Liver (tissue), 9 donors: ENCODE measurements around the gene TTC23L. TPM values are rescaled to one million over a fixed set of nuclear protein-coding genes. Genes with fewer than 3 reads are reported as not detected.

ENCODE experiments used
- DNase-seq: peaks from one replicate; pipeline ENCODE4 v3.0.0-alpha.2; 2017; ENCODE audit warnings: low spot score
- H3K27ac ChIP-seq, 2 donors: one replicate each; pipeline ENCODE4 v1.7.0; 2013; ENCODE audit warnings: inconsistent platforms in 2 of 2, low read length in 2 of 2, control low read depth in 1 of 2, low read depth in 1 of 2, mild to moderate bottlenecking in 1 of 2
- H3K27me3 ChIP-seq, 4 donors: one replicate each; pipeline versions ENCODE4 v1.6.1 to v1.7.0; 2013; ENCODE audit warnings: low read length in 3 of 4, inconsistent platforms in 1 of 4, mild to moderate bottlenecking in 1 of 4, moderate library complexity in 1 of 4; ENCODE audit not compliant: control insufficient read depth in 4 of 4, insufficient read depth in 4 of 4
- H3K36me3 ChIP-seq, 4 donors: one replicate each; pipeline versions ENCODE4 v1.6.1 to v1.7.0; 2013; ENCODE audit warnings: low read length in 3 of 4, mild to moderate bottlenecking in 3 of 4, low read depth in 1 of 4, moderate library complexity in 1 of 4; ENCODE audit not compliant: control insufficient read depth in 4 of 4, insufficient read depth in 3 of 4
- H3K4me1 ChIP-seq, 4 donors: one replicate each; pipeline versions ENCODE4 v1.6.1 to v1.7.0; 2013; ENCODE audit warnings: low read length in 3 of 4, mild to moderate bottlenecking in 3 of 4, moderate library complexity in 1 of 4; ENCODE audit not compliant: control insufficient read depth in 4 of 4, insufficient read depth in 4 of 4
- H3K4me3 ChIP-seq, 3 donors: one replicate each; pipeline versions ENCODE4 v1.6.1 to v1.7.0; 2013; ENCODE audit warnings: low read length in 3 of 3, control low read depth in 1 of 3, low read depth in 1 of 3, mild to moderate bottlenecking in 1 of 3
- H3K9ac ChIP-seq, 2 donors: one replicate each; pipeline ENCODE4 v1.7.0; 2013; ENCODE audit warnings: low read length in 2 of 2, mild to moderate bottlenecking in 2 of 2, moderate library complexity in 2 of 2, control low read depth in 1 of 2, low read depth in 1 of 2
- H3K9me3 ChIP-seq, 4 donors: one replicate each; pipeline versions ENCODE4 v1.6.1 to v1.7.0; 2013; ENCODE audit warnings: low read length in 3 of 4; ENCODE audit not compliant: control insufficient read depth in 4 of 4
- ATF3 ChIP-seq: IDR thresholded peaks from 2 replicates; pipeline ENCODE4 v1.6.1; 2016; ENCODE audit warnings: antibody characterized with exemption
- CTCF ChIP-seq: fragments of 150-350 bp; IDR thresholded peaks from 2 replicates; pipeline ENCODE4 v1.5.1; 2017; ENCODE audit warnings: improper control_type of control experiment, low read depth, low read length; ENCODE audit not compliant: missing input control
- EGR1 ChIP-seq, 2 donors: IDR thresholded peaks; 2 replicates each; pipeline ENCODE4 v1.6.1; 2016 to 2018; ENCODE audit warnings: antibody characterized with exemption in 2 of 2, low read depth in 2 of 2
- FOXA1 ChIP-seq: IDR thresholded peaks from 2 replicates; pipeline ENCODE4 v1.6.1; 2016; ENCODE audit warnings: antibody characterized with exemption
- FOXA2 ChIP-seq: IDR thresholded peaks from 2 replicates; pipeline ENCODE4 v1.6.1; 2016; ENCODE audit warnings: antibody characterized with exemption
- GABPA ChIP-seq, 2 donors: IDR thresholded peaks in 1 of 2; conservative IDR thresholded peaks in 1 of 2; 2 replicates each; pipeline ENCODE4 v1.6.1; 2016; ENCODE audit warnings: antibody characterized with exemption in 2 of 2, mild to moderate bottlenecking in 1 of 2, moderate library complexity in 1 of 2
- HNF4A ChIP-seq, 2 donors: conservative IDR thresholded peaks; 2 replicates each; pipeline ENCODE4 v1.6.1; 2016; ENCODE audit warnings: antibody characterized with exemption in 2 of 2, mild to moderate bottlenecking in 2 of 2
- HNF4G ChIP-seq: IDR thresholded peaks from 2 replicates; pipeline ENCODE4 v1.6.1; 2016; ENCODE audit warnings: antibody characterized with exemption
- JUND ChIP-seq, 2 donors: IDR thresholded peaks; 2 replicates each; pipeline ENCODE4 v1.6.1; 2016; ENCODE audit warnings: antibody characterized with exemption in 2 of 2
- MAX ChIP-seq: IDR thresholded peaks from 2 replicates; pipeline ENCODE4 v1.6.1; 2016; ENCODE audit warnings: antibody characterized with exemption
- NR2F2 ChIP-seq: IDR thresholded peaks from 2 replicates; pipeline ENCODE4 v1.6.1; 2016; ENCODE audit warnings: antibody characterized with exemption
- RAD21 ChIP-seq, 2 donors: IDR thresholded peaks; 2 replicates each; pipeline ENCODE4 v1.6.1; 2016; ENCODE audit warnings: antibody characterized with exemption in 2 of 2, mild to moderate bottlenecking in 2 of 2
- REST ChIP-seq: IDR thresholded peaks from 2 replicates; pipeline ENCODE4 v1.6.1; 2016; ENCODE audit warnings: antibody characterized with exemption, mild to moderate bottlenecking
- RXRA ChIP-seq, 2 donors: IDR thresholded peaks; 2 replicates each; pipeline ENCODE4 v1.6.1; 2017 to 2018; ENCODE audit warnings: antibody characterized with exemption in 2 of 2, mild to moderate bottlenecking in 1 of 2
- SP1 ChIP-seq: IDR thresholded peaks from 2 replicates; pipeline ENCODE4 v1.6.1; 2018; ENCODE audit warnings: antibody characterized with exemption, mild to moderate bottlenecking
- TAF1 ChIP-seq: conservative IDR thresholded peaks from 2 replicates; pipeline ENCODE4 v1.6.1; 2016; ENCODE audit warnings: antibody characterized with exemption, mild to moderate bottlenecking
- YY1 ChIP-seq: IDR thresholded peaks from 2 replicates; pipeline ENCODE4 v1.6.1; 2016; ENCODE audit warnings: antibody characterized with exemption, mild to moderate bottlenecking
- ZBTB33 ChIP-seq: IDR thresholded peaks from 2 replicates; pipeline ENCODE4 v1.6.1; 2016; ENCODE audit warnings: antibody characterized with exemption
- WGBS: extraction: QIAGEN DNeasy Blood & Tissue Kit; methylation state at CpG from one replicate; pipeline ENCODE4 v1.1.7; 2013; 5-methylcytosine and 5-hydroxymethylcytosine counted together
- polyA plus RNA-seq, 2 donors: library from polyadenylated mRNA; stranded (reverse) in 1 of 2; unstranded in 1 of 2; fragments of 200-250 nt in 1 of 2; fragments of >200 nt in 1 of 2; fragmentation: Nextera tagmentation in 1 of 2; extraction: Ambion mirVana in 1 of 2; gene quantifications; one replicate each; pipeline versions ENCODE4 v1.2.1 to v1.2.3, GENCODE V29; 2013 to 2015
- total RNA-seq, 2 donors: library from RNA; depleted of rRNA; stranded (reverse); fragments of >200 nt; gene quantifications; one replicate each; pipeline ENCODE4 v1.2.3, GENCODE V29; 2014
- donor health status: healthy.
- donor health status: healthy.
- donor health status: healthy.
- donor health status: healthy.
- donor health status: healthy.

The TTC23L gene
- total and polyA plus RNA-seq, 4 donors: 0.03 to 0.19 (median 0.08) TPM; not detected in 1

GRCh38 chr5:34929134-34929719 is 90.3 kb downstream of the TTC23L start, which contains the start of gene DNAJC21:
DNAJC21 (plus strand) TSS chr5:34929559; CDS start chr5:34929820, 261 bp downstream.
- Histone ChIP-seq H3K27ac (peak within 1 kb of the TSS; percentile 95), H3K9ac (peak within 1 kb of the TSS; percentile 63 to 87), H3K27me3 (no peaks in the 10 kb centered on the region), H3K9me3 (no peaks in the 10 kb centered on the region), H3K4me3 (peak within 1 kb of the TSS; percentile 92 to 96 (median 93)), H3K4me1 (peaks cover 0 to 23% (median 9%) of the 10 kb centered on the region in 4 donors), H3K36me3 (peaks cover 3 to 18% (median 12%) of the 10 kb centered on the region in 4 donors)
- under 1% methylated on average over 63 of the region's 63 CpGs for WGBS
- TF ChIP-seq FOXA1: no peak
- TF ChIP-seq RAD21 (IDR thresholded peaks at IDR 0.05): no peak
- no peak for TF ChIP-seq ZBTB33
- TF ChIP-seq RXRA (IDR thresholded peaks at IDR 0.05): peak in 1 of 2 donors; percentile 14
- TF ChIP-seq GABPA (IDR thresholded peaks at IDR 0.05 in 1 of 2, conservative IDR thresholded peaks at IDR 0.05 in 1 of 2): peak in 1 of 2 donors; percentile 72
- TF ChIP-seq ATF3: no peak
- TF ChIP-seq NR2F2: no peak
- peak; percentile 60 for TF ChIP-seq MAX
- TF ChIP-seq REST: no peak
- TF ChIP-seq JUND (IDR thresholded peaks at IDR 0.05): no peak
- TF ChIP-seq TAF1: no peak
- TF ChIP-seq FOXA2: no peak
- TF ChIP-seq EGR1 (IDR thresholded peaks at IDR 0.05; ENCODE audit: low read depth in 2 of 2): peak; percentile 88 to 92
- TF ChIP-seq YY1: peak; percentile 68
- TF ChIP-seq HNF4A (conservative IDR thresholded peaks at IDR 0.05): no peak
- no peak for TF ChIP-seq CTCF
- TF ChIP-seq HNF4G: no peak
- peak; percentile 78 for TF ChIP-seq SP1
- DNase-seq: peak; percentile 98
